Anterior cingulate cortex (tissue), 58 donors: Measurements from ENCODE around the gene SCAMP2.
"Not testable (repeated sequence)": the region's sequence is repeated elsewhere in the genome, so short reads cannot be mapped to it uniquely, and the experiment has no call there.

Experiments
- DNase-seq, 58 donors: peaks; one replicate each; lab custom pipeline; 2025; lab: John Stamatoyannopoulos, UW

Gene SCAMP2

DNA sequence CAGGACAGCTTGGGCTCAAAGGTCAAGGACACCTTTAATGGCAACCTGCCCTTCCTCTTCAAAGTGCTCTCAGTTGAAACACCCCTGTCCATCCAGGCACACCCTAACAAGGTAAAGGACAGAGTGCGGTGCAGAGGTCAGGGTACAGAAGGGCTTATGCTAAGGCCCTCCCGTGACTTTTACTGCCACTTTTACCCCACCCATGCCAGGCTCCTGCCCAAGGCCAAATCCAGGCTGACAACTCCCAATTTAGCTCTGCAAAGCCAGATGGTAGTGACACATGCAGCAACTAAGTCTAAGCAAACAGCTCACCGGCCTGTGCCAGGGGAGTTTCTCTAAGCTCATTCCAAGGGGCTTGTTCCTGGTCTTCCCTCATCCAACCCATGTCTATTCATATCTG lies 18.3 kb upstream of the SCAMP2 start:
- no peak for DNase-seq

DNA sequence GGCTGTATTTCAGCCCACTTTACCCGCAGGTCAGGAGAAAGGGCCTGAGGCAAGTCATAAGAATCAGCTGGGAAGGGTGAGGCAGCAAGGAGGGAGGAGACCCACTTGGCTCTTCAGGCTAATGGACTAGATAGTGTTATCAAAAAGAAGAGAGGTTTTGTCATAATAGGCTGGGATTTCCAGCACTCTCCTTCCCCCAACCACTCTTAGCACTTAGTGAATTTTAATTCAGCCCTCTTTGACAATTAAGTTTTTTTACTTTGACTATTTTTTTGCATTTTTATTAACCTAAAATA lies 17.4 kb upstream of the SCAMP2 start:
- no peak for DNase-seq

DNA sequence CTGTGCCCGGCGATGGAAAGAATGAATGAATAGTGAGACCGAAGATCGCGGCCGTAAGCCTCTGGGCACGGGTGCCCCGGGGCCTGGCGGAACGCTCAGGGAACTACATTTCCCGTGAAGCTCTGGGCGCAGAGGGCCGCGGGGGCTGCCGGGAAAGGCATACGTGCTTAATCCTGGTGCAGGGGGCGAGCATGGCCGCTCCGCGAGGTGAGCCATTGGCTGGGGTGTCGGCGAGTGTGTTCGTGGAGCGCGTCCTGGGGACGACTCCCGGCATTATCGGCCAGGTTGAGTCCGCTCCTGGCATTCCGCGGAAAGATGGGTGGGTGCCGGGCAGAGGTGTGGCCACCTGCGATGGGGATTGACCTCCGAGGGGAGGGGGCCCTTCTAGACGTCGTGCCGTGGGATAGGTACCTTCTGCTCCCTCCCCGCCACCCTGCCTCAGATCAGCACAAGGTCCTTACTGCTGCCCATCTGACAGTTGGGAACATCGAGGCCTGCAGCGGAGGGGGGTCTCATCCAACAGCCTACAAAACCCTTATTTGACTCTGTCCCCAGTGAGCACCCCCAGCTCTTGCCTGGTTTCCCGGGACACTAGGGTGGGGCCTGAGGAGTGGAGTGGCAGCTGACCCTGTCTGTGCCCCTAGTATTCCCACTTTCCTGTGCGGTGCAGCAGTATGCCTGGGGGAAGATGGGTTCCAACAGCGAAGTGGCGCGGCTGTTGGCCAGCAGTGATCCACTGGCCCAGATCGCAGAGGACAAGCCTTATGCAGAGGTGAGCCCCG lies 16.9 kb upstream of the SCAMP2 start, which contains the start of gene MPI:
TSS of gene MPI (plus strand) at position 160 of the 782 bp plus-strand sequence. CDS start at position 192, 32 bp downstream.
- peak in 57 of 58 donors; percentile 20 to 93 (median 80) for DNase-seq

DNA sequence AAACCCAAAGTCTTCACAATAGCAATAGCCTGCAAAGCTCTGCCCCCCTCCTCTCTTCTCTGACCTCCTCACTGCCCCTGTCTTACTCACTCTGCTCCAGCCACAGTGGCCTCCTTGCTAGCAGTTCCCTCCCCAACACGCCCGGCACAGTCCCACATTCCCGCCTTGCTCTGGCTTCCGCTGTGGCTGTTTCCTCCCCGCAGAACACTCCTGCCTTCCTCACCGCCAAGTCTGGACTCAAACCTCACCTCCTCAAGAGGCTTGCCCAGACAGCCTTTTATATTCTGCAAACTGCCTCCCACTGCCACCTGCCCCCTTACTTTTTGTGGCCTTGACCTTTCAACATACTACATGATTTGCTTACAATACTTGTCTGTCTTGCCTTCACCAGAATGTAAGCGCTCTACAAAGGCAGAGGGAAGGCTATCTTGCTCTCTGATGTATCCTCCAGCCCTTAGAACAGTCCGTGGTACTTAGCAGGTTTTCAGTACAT lies 16.3 kb upstream of the SCAMP2 start:
- peak in 42 of 58 donors; percentile 12 to 88 (median 55) for DNase-seq

DNA sequence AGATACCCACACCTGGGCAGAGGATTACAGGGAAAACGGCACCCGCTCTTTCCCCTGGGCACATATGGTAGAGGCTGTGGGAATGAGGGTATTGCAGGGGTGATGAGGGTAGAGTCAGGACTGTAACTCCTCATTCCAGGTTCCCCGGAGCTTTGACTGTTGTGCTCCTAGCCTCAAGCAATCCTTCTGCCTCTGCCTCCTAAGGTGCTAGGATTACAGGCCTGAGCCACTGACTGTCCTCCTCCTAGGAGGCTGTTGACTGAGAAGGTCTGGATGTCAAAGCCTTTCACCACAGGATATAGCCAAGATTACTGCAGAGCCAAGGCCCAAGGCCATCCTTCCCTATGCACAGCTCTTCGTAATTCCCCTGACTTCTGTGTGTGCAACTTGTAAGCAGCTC lies 15.6 kb upstream of the SCAMP2 start:
- no peak for DNase-seq

DNA sequence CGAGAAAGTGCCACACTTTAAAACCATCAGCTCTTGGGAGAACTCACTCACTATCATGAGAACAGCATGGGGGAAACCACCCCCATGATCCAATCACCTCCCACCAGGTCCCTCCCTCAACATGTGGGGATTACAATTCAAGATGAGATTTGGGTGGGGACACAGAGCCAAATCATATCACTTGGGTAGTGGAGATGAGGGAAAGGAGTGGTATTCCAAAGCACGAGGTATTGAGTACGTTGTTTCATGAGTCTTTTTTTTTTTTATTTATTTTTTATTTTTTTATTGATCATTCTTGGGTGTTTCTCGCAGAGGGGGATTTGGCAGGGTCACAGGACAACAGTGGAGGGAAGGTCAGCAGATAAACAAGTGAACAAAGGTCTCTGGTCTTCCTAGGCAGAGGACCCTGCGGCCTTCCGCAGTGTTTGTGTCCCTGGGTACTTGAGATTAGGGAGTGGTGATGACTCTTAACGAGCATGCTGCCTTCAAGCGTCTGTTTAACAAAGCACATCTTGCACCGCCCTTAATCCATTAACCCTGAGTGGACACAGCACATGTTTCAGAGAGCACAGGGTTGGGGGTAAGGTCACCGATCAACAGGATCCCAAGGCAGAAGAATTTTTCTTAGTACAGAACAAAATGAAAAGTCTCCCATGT lies 14.5 kb upstream of the SCAMP2 start:
- DNase-seq, result not testable (repeated sequence)

DNA sequence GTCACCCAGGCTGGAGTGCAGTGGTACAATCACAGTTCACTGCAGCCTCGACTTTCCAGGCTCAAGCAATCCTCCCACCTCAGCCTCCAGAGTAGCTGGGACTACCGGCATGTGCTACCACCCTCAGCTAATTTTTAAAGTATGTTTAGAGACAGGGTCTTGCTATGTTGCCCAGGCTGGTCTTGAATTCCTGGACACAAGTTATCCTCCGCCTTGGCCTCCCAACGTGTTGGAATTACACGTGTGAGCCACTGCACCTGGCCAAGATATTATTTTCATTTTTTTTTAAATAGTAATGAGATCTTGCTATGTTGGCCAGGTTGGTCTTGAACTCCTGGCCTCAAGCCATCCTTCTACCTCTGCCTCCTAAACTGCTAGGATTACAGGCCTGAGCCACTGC lies 12.3 kb upstream of the SCAMP2 start:
- DNase-seq, result no peak

DNA sequence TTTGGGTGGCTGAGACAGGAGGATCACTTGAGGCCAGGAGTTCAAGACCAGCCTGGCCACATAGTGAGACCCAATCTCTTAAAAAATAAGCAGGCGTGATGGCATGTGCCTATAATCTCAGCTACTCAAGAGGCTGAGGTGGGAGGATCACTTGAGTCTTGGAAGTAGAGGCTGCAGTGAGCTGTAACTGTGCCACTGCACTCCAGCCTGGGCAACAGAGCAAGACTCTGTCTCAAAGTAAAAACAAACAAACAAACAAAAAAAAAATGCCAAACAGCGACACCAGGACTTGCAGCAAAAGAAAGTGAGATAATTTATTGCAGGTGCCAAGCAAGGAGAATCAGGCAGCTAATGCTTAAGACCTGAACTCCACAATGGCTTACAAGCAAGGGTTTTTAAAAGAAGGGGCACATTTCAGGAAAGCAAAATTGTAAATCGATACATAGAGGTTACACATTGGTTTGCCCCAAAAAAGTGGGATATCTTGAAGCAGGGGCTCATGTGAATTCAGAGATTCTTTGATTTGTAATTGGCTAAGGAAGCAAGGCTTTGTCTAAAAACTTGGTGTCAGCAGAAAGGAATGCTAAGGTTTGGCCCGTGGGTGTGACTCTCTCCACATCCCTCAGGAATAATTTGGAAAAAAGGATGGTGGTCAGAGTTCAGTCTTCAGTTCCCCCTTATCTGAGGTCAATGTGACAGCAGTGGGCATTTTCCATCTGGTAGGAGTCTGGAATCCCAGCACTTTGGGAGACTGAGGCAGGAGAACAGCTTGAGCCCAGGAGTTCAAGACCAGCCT lies 11.5 kb upstream of the SCAMP2 start:
- no peak for DNase-seq

DNA sequence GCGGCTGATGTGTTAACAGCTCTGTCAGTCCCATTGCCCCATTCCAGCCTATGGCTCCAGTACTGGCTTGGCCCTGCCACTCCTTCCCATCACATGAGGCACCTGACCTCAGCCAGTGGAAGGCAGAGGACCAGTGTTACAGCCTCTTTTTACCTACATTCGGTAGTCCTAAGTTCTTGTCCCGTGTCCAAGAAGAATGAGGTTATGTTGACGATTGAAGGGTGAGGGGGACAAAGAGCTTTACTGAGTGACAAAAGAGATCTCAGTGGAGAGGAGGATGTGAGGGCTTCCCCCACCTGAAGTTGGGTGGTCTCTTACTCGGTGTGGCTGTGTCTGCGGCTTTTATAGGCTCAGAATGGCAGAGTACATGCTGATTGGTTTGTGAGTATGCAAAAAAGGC lies 9.4 kb upstream of the SCAMP2 start:
- no peak for DNase-seq

DNA sequence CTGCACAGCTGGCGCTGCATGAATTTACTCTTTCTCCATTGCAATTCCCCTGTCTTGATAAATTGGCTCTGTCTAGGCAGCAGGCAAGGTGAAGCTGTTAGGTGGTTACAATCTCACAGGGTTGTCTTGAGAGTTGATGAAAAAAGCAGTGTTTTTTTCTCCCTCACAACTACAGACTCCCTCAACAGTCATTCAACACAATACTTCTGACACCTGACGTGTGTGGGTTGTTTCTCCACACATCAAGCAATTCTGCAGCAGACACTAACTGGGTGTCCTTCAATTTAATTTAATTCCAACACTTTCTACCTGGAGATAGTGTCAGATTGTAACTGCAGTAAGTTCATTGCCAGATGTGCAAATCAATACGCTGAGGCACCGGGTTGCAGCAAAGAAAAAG lies 5.1 kb upstream of the SCAMP2 start:
- DNase-seq, result no peak

DNA sequence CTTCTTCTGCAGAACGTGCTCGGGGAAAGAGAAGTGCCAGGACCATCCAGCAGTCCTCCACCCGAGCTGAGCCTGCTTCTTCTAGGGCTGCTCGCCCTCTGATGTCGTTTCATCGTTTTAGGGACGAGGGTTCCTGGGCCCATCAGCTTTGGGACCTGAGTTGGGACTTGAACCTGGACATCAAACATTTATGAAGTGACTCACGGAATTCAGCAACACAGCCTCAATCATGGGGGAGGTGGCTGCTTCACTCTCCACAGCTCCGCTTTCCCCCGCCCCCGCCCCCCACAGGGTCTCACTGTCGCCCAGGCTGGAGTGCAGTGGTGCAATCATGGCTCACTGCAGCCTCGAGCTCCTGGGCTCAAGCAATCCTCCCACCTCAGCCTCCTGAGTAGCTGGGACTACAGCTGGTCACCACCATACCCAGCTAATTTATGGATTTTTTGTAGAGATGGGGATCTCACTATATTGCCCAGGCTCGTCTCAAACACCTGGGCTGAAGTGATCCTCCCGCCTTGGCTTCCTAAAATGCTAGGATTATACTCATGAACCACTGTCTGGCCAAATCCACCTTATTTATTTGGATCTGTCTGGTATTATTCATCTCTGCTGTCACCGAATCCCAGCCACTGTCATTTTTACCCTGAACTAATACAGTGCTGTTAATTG lies 725 bp upstream of the SCAMP2 start:
- DNase-seq, result peak in 4 of 58 donors; percentile 42 to 57 (median 49)

DNA sequence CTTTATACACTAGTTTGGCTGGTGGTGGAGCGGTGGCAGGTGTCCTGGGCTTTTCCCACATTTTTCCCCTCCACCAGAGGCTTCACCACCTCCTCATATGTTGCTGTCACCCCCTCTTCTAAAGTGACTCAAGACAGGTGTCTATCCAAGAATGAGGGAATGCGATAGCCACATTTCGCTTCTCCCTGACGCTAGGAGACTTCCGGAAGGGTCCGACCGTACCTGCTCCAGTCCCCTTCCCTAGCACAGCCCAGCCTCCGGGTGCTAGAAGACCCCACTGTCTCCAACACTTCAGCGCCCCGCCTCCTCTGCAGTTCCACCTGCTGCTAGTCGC lies 496 bp downstream of the SCAMP2 start:
- no peak for DNase-seq

DNA sequence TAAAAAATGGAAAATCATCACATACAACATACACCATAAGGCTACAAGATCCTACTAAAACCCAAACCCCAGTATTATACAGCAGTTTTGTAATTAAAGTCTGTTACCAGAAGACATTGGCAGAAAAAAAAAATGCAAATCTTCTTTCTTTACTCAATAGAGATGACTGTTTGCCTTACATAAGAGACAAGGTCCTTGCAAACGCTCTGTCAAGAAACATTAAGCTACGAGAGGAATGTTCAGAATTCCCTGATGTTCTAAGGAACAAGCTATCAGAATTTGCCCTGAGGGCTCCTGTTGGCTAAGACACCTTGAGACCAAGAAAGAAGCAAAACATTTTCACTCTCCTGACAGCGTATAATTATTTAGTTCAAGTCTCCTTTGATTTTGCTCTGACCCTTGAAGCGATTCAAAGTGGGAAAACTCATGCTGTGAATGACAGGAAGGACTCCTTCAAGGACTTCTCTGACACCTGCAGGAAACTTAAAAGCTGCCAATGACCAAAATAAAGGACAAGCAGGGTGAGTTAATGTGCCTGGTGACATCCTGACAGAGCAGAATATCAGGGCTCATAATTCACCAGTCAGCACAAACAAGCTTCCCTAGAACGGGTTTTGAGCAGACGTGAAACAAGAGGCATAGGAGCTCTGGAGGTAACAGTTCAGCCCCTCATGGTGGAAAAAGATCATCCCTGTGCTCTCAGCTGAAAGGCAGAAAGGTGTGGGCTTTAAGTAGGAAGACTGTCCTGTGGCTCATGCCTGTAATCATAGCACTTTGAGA lies 2.5 kb downstream of the SCAMP2 start:
- DNase-seq, result no peak

DNA sequence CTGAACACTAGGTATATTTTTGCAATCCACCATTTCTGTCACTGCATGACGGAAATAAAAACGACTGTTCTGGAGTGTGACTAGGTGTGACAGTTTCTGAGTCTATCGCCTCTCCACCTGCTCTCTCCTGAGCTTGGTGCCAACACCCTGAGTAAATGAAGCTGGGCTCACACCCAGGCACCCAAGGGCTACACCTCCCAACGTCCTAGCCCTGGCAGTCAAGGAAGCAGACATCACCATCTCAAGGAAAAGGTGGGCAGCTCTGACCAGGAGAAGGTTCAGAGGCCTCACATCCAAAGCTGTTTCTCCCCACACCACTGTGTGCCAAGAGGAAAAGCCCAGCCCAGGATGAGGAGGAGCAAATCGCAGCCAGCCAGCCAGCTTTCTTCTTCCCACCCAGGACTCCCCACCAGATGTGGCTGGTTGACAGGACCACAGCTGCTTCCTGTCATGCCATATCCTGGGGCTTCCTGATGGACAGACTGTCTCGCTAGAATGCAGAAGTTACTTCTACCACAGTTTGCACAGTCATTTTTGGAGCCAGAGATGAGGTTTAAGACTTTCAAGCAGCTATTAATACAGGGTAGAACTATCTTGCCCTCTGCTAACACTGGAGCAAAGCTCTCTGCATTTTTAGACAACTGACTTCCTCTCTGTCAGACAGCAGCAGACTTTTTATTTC lies 3.3 kb downstream of the SCAMP2 start:
- peak in 46 of 58 donors; percentile 2 to 69 (median 32) for DNase-seq

DNA sequence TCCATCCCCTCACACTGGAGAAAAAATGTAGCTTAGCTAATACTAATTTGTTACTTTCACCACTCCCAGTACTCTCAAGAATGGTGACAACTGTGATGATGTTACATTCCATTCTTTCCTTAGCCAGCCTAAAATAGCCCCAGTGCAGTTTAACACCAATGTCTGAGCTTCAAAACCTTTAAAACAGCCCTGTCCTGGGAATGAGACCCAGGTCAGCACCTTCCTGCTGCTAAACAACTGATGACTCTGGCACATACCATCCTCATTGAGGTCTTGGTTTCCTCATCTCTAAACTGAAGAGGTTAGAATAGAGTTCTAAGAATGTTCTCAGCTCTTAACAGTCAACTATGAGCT lies 3.8 kb downstream of the SCAMP2 start:
- no peak for DNase-seq

DNA sequence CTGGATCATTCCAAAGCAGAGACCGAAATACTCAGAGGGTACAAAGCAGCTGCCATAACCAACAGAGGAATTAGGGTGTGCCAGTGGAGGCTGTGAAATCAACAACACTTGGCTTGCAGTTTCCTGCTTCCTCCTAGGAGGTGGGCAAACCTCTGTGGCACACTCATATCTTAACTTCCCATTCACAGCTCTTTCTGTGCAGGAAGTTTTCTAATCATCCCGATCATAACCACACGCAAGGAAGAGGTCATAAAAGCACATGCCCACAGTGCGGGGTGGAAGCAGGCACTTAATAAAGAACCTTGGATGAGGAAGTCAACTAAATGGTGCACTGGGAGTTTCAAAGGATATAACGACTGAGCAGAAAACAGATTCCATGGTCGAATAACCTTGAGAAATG lies 5.1 kb downstream of the SCAMP2 start:
- peak in 2 of 58 donors; percentile 14 to 30 for DNase-seq

DNA sequence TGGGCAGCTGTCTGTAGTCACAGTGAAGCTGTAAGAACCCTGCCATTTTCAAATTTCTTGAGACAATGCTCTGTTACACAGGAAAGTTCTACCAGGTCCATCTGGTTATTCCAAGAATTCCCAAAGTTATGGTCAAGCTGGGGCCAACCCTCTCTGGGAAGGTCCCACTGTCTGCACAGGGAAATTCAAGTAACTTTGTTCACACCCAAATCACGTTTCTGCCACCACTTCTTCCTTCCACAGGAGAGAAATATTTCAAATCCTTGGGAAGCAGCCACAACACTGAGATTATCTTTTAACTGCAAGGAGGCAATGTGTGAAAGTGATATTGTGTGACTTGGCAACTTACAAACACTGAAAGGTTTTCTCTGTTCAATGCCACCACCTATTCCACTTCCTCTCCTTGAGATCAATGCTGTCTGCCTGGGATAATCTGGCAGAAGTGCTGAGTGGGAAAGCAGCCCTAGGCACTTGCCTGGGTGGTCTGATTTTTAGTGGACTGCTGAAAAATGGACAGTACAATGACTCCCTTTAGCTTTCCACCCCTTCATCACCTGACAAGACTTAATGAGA lies 5.6 kb downstream of the SCAMP2 start:
- DNase-seq, result peak in 1 of 58 donors; percentile 13

DNA sequence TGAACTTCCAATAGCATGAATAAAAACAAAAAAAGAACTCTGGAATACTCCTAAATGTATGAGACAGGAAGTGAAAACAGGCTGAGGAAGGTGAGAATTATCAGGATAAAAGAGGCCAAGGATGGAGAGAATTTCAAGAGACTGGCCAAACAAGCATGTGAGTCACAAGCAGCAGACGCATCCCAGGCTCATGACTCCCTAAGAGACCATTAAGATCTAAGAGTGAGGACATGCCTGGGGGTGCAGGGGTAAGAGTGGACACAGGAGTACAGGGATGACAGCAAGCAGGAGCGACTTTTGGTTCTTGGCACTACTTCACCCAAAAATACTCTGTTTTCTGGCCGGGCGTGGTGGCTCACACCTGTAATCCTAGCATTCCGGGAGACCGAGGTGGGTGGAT lies 7.1 kb downstream of the SCAMP2 start:
- DNase-seq, result no peak

DNA sequence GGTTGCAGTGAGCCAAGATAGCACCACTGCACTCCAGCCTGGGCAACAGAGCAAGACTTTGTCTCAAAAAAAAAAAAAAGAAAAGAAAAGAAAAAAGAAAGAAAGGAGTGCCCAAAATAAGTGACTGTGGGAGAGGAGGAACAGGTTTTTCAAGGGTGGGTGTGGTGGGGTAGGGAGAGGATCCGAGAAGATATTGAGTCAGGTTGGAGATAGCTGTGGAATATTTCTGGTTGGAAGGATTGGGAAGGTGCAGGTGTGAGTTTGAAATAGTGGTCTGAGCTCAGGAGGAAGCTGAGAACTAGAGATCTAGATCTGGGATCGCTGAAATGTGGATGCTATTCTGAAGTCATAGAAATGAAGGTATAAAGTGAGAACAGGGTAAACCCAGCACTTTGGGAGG lies 7.8 kb downstream of the SCAMP2 start:
- no peak for DNase-seq
